Neural crest cell (in vitro differentiated cells): ENCODE measurements around the gene PVALEF. TPM values are rescaled to one million over a fixed set of nuclear protein-coding genes. Genes with fewer than 3 reads are reported as not detected.

ENCODE experiments used
- DNase-seq: peaks from one replicate; pipeline ENCODE4 v3.0.0; 2021; ENCODE audit warnings: low read depth, mixed read lengths, low spot score
- H3K27ac Mint-ChIP-seq: one replicate; pipeline ENCODE4 v1.8.0; 2021; ENCODE audit warnings: mild to moderate bottlenecking, mixed read lengths; ENCODE audit not compliant: unreplicated experiment
- H3K27me3 Mint-ChIP-seq: 2 replicates; pipeline ENCODE4 v1.8.0; 2021; ENCODE audit warnings: low read depth, mild to moderate bottlenecking, mixed read lengths
- H3K36me3 Mint-ChIP-seq: 2 replicates; pipeline ENCODE4 v1.8.0; 2021; ENCODE audit warnings: low read depth, mild to moderate bottlenecking, mixed read lengths
- H3K4me1 Mint-ChIP-seq: 2 replicates; pipeline ENCODE4 v1.8.0; 2021; ENCODE audit warnings: mixed read lengths
- H3K4me3 Mint-ChIP-seq: one replicate; pipeline ENCODE4 v1.8.0; 2021; ENCODE audit warnings: mild to moderate bottlenecking, mixed read lengths
- H3K9me3 Mint-ChIP-seq: 2 replicates; pipeline ENCODE4 v1.8.0; 2021; ENCODE audit warnings: mixed read lengths
- total RNA-seq: library from RNA; stranded (reverse); gene quantifications from 2 replicates; pipeline ENCODE4 v1.2.1, GENCODE V29; 2021
- TF ChIP-seq, protein P1 (sequence below): fragments of 200-600 bp; sonication (generic); conservative IDR thresholded peaks from 2 replicates; pipeline ENCODE4 v1.5.0; 2021; ENCODE audit warnings: antibody characterized with exemption, mild to moderate bottlenecking

PVALEF gene
- total RNA-seq, 1 donor from 2014 or later, result not detected

DNA sequence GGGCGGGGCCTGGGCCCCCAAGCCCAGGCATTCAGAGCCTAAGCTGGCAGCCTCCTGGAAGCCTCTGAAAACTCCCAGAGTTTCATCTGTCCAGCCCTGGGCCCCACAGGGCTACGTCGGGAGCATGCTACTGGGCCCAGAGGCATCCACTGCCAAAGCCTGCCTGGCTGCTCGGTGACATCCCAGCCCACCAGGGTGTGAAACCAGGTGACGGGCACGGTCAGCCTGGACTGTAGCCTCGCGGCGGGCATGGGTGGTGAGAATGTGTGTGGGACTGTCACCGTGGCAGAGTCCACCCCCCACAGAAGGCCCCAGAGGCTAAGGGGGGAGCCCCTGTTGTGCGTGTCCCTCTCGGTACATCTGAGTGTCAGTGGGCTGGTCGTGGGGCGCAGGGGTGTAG is 26.3 kb downstream of the PVALEF start:
- DNase-seq, result no peak
- Mint-ChIP-seq H3K4me1 (no peaks in the 10 kb centered on the region), H3K4me3 (no peak overlapping the region), H3K27me3 (no peaks in the 10 kb centered on the region), H3K27ac (no peak overlapping the region), H3K9me3 (no peaks in the 10 kb centered on the region), H3K36me3 (no peaks in the 10 kb centered on the region)
- TF ChIP-seq, protein P1, sequence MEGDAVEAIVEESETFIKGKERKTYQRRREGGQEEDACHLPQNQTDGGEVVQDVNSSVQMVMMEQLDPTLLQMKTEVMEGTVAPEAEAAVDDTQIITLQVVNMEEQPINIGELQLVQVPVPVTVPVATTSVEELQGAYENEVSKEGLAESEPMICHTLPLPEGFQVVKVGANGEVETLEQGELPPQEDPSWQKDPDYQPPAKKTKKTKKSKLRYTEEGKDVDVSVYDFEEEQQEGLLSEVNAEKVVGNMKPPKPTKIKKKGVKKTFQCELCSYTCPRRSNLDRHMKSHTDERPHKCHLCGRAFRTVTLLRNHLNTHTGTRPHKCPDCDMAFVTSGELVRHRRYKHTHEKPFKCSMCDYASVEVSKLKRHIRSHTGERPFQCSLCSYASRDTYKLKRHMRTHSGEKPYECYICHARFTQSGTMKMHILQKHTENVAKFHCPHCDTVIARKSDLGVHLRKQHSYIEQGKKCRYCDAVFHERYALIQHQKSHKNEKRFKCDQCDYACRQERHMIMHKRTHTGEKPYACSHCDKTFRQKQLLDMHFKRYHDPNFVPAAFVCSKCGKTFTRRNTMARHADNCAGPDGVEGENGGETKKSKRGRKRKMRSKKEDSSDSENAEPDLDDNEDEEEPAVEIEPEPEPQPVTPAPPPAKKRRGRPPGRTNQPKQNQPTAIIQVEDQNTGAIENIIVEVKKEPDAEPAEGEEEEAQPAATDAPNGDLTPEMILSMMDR, result no peak

DNA sequence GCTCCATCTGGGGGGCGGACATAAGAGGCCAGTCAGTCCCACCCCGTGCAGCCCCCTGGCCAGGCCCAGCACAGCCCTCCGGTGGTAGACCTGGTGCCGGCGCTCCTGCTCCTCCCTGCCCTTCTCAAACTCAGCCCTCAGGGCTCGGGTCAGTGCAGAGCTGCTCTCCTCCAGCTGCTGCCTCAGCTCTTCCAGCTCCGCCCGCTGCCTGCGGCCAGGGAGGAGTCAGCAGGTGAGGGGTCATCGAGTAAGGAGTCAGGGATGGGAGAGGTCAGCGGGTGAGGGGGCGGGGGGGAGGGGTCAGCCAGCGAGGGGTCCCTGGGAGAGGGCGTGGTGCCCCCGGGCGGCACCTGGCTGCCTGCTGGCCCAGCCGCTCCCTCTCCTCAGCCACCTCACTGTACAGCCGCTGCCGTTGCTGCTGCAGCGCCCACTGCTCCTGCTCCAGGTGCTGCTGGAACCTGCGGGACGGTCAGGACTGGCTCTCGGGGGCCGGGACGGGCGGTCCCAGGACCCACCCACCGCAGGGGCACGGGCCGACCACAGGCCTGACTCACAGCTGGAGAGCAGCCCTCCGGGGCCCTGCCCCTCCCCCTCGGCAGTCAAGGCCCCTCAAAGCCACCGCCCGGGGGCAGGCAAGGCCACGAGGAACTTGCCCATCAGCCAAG is 27.2 kb downstream of the PVALEF start:
- H3K27ac Mint-ChIP-seq, result no peak overlapping the region
- H3K9me3 Mint-ChIP-seq, result no peaks in the 10 kb centered on the region
- no peak for DNase-seq
- no peaks in the 10 kb centered on the region for H3K4me1 Mint-ChIP-seq
- no peaks in the 10 kb centered on the region for H3K36me3 Mint-ChIP-seq
- no peak overlapping the region for H3K4me3 Mint-ChIP-seq
- no peaks in the 10 kb centered on the region for H3K27me3 Mint-ChIP-seq
- TF ChIP-seq, protein P1, result no peak

DNA sequence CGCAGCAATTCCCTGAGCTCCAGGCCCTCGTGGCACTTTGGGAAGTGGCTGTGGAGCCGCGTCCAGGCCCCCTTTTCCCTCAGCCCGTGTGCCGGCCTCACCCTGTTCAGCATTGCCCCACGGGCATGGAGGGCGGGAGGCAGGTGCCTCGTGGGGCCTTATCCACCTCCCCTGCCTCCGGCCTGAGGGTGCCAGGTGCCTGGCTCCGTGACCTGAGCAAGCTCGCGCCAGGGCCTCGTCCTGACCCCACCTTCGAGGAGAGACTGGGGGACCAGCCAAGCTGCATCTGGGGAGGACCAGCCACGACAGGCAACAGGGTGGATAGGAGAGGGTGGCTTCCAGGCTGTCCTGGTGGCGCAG is 27.7 kb downstream of the PVALEF start:
- Mint-ChIP-seq H3K27me3 (no peaks in the 10 kb centered on the region), H3K9me3 (no peaks in the 10 kb centered on the region), H3K27ac (no peak overlapping the region), H3K4me1 (no peaks in the 10 kb centered on the region), H3K36me3 (no peaks in the 10 kb centered on the region), H3K4me3 (no peak overlapping the region)
- no peak for DNase-seq
- TF ChIP-seq, protein P1, result no peak

DNA sequence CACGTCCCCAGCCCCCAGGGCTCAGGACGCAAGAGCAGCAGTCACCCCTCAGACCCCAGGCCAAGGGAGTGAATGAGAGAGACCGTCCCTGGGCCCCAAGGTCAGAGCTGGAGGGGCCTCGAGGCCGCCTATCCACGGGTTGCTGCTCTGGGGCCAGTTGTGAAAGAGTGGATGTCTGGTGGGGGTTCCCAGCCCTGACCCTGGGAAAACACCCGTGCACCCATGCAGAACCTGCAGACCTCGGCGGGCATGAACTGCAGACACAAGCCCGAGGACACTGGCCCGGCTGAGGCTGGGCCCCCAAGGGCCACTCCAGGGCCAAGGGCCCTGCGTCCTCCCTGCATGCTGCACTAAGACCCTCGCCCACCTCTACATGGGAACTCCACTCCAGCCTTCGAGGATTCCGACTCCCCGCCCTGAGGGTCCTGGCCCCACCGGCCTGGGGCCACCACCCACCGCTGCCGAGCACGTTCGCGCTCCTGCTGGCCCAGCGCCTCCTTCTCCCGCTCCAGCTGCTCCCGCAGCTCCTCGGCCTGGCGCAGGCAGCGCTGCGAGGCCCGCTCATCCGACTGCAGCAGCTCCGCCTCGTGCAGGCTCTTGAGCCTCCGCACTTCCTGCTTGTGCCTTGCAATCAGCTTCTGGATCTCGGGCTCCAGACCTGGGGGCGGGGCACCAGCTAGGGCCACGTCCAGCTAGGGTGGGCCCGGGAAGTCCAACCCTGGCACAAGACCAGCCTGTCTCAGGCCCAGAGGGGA is 28.3 kb downstream of the PVALEF start:
- Mint-ChIP-seq H3K27me3 (no peaks in the 10 kb centered on the region), H3K9me3 (no peaks in the 10 kb centered on the region), H3K36me3 (no peaks in the 10 kb centered on the region), H3K27ac (no peak overlapping the region), H3K4me1 (no peaks in the 10 kb centered on the region), H3K4me3 (no peak overlapping the region)
- TF ChIP-seq, protein P1, result no peak
- no peak for DNase-seq

DNA sequence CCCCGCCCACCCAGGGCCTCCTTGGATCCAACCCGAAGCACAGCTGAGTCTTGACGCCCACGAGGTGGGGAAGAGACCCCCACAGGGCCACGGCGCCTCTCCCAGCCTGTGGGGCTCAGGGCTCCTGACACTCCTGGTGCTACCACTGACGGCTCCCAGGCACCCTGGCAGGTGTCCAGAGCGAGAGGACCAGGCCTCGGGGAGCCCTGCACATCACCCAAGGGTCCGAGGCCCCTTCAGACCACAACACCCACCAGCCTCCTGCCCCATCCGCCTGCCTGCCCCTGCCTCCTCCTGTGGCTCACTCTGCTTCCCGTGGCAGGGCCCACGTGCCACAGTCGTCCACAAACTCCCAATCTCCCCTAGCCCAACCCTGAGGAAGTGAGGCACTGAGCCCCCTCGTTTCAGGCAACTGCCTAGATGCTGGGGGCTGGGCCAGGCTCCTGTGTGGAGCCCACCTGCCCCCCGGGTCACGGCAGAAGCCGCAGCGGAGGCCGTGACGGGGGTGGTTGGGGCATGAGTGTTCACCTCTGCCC is 29.0 kb downstream of the PVALEF start:
- TF ChIP-seq, protein P1, result no peak
- DNase-seq, result no peak
- Mint-ChIP-seq H3K9me3 (no peaks in the 10 kb centered on the region), H3K4me1 (no peaks in the 10 kb centered on the region), H3K27me3 (no peaks in the 10 kb centered on the region), H3K4me3 (no peak overlapping the region), H3K27ac (no peak overlapping the region), H3K36me3 (no peaks in the 10 kb centered on the region)
